GM06990 (cell line): ENCODE data around the gene SEC16A.

Source experiments
- DNase-seq: peaks from one replicate; pipeline ENCODE4 v3.0.0-alpha.2; 2011; ENCODE audit not compliant: insufficient read length; ENCODE audit errors: extremely low read depth
- H3K27me3 ChIP-seq: replicated peaks from 2 replicates; pipeline ENCODE4 v1.6.0; 2011; ENCODE audit warnings: low read length; ENCODE audit not compliant: control insufficient read depth, insufficient read depth
- H3K36me3 ChIP-seq: 2 replicates; pipeline ENCODE4 v1.5.1; 2011; ENCODE audit warnings: low read length; ENCODE audit not compliant: control insufficient read depth, insufficient read depth
- H3K4me3 ChIP-seq: replicated peaks from 2 replicates; pipeline ENCODE4 v1.5.1; 2011; ENCODE audit warnings: low read depth, mild to moderate bottlenecking, control low read depth, low read length
- TF ChIP-seq, protein P1 (sequence below): IDR thresholded peaks from 2 replicates; pipeline ENCODE4 v1.5.1; 2011; ENCODE audit warnings: low read length, control low read depth, mild to moderate bottlenecking, inconsistent platforms; ENCODE audit not compliant: insufficient read depth, poor library complexity, severe bottlenecking

The SEC16A gene

DNA sequence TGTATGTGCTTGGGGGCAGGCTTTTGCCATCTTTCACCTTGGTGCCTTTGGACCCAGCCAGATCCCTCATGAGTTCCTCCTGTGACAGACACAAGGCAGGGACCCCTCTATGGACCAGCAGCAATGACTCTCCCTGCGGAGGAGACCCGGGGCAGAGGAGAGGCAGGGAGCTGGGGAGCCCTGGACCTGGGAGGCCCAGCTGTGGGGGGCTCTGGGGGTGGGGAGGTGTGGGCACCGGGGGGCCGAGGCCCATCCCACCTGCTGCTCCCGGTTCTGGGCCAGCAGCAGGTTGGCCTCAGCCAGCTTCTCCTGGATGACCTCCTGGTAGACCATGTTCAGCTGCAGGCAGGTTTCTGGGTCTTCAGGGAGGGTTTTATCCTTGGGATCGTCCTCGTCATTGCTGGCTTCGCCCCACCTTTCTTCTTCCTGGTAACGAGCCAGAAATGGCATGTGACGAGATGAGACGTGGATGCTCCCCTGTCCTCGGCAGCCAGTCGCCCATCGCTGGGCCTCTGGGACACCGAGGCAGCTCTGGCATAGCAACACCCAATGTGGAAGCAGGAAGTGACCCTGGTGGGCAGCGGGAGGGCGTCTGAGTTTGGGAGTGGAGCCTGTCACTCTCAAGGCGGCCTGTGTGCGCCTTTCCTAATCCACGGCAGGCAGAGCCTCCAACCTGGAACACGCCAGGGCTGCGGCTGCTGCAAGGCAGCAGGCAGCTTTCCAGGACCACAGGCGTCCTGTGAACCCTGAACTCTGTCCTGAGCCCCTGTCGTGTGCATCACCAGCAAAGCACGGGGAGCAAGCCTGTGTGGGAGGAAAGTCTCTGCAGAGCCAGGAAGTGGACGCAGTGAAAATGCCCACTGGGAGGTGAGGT is 87.3 kb downstream of the SEC16A start:
- DNase-seq: no peak
- H3K27me3 ChIP-seq: no peaks in the 10 kb centered on the region
- TF ChIP-seq, protein P1, sequence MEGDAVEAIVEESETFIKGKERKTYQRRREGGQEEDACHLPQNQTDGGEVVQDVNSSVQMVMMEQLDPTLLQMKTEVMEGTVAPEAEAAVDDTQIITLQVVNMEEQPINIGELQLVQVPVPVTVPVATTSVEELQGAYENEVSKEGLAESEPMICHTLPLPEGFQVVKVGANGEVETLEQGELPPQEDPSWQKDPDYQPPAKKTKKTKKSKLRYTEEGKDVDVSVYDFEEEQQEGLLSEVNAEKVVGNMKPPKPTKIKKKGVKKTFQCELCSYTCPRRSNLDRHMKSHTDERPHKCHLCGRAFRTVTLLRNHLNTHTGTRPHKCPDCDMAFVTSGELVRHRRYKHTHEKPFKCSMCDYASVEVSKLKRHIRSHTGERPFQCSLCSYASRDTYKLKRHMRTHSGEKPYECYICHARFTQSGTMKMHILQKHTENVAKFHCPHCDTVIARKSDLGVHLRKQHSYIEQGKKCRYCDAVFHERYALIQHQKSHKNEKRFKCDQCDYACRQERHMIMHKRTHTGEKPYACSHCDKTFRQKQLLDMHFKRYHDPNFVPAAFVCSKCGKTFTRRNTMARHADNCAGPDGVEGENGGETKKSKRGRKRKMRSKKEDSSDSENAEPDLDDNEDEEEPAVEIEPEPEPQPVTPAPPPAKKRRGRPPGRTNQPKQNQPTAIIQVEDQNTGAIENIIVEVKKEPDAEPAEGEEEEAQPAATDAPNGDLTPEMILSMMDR: no peak
- H3K4me3 ChIP-seq: no peak overlapping the region
- H3K36me3 ChIP-seq: peaks cover 51% of the 10 kb centered on the region

DNA sequence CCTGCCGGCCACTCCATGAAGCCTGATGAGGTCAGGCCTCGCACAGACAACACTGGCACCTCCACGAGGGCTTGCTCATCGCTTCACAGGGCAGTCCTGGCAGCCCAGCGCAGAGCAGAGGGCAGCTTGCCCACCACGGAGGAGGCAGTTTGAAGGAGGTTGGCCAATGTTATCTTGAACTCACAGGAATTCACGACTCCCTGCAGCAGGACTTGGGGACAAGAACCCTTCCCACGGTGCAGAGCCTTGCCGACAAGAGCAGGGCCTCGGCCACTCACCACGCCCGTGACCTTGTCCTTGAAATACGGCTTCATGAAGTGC is 87.9 kb downstream of the SEC16A start:
- Histone ChIP-seq H3K4me3 (no peak overlapping the region), H3K27me3 (no peaks in the 10 kb centered on the region), H3K36me3 (peaks cover 51% of the 10 kb centered on the region)
- TF ChIP-seq, protein P1: no peak
- DNase-seq: no peak

DNA sequence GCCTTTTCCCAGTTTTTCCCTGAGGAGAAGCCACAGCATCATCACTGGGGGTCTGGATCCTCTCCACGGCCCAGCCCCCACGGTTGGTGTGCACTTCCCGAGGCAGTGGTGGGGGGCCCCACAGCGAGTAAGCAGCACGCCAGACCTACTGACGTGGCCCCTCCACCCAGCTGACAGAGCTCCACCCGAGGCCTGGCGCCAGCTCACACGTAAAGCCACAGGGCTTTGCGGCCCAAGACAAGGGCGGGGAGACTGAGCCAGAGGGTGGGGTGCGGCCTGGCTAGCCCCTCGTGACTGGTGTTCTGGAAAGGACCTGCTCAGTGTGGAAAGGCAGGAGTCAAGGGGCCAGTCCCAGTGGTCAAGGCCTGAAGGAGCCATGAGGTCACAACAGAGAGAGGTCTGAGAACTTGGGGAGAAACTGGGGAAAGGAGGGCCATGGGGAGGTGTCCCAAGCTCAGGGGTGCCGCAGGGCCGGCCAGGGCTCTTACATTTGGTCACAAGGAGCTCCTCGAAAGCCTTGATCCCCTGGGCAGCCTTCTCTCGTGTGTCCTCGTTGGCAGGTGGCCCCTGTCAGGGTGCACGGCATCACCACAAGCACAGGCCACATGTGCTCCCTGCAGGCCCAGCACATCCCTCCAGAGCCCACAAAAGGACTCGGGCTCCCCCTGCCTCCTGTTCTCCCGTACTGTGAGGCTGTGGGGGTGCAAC is 88.4 kb downstream of the SEC16A start:
- H3K36me3 ChIP-seq: peaks cover 52% of the 10 kb centered on the region
- no peak overlapping the region for H3K4me3 ChIP-seq
- TF ChIP-seq, protein P1: no peak
- no peak for DNase-seq
- no peaks in the 10 kb centered on the region for H3K27me3 ChIP-seq

DNA sequence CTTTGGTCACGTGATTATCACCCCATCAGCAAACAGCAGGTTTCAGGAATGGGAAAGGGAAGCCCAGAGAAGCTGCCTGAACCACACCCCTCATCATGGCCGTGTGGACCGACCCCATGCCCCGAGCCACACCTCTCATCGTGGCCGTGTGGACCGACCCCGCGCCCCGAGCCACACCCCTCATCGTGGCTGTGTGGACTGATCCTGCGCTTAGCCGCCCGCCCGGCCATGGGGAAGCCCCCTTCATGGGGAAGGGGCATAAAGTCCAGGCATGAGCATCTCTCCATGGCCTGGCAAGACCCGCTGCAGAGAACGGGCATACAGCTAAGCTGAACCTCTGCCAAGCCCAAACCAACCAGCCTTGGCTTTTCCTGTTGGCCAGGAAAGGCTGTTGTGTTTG is 89.3 kb downstream of the SEC16A start:
- H3K36me3 ChIP-seq: peaks cover 59% of the 10 kb centered on the region
- H3K4me3 ChIP-seq: no peak overlapping the region
- TF ChIP-seq, protein P1: no peak
- no peaks in the 10 kb centered on the region for H3K27me3 ChIP-seq
- DNase-seq: no peak

DNA sequence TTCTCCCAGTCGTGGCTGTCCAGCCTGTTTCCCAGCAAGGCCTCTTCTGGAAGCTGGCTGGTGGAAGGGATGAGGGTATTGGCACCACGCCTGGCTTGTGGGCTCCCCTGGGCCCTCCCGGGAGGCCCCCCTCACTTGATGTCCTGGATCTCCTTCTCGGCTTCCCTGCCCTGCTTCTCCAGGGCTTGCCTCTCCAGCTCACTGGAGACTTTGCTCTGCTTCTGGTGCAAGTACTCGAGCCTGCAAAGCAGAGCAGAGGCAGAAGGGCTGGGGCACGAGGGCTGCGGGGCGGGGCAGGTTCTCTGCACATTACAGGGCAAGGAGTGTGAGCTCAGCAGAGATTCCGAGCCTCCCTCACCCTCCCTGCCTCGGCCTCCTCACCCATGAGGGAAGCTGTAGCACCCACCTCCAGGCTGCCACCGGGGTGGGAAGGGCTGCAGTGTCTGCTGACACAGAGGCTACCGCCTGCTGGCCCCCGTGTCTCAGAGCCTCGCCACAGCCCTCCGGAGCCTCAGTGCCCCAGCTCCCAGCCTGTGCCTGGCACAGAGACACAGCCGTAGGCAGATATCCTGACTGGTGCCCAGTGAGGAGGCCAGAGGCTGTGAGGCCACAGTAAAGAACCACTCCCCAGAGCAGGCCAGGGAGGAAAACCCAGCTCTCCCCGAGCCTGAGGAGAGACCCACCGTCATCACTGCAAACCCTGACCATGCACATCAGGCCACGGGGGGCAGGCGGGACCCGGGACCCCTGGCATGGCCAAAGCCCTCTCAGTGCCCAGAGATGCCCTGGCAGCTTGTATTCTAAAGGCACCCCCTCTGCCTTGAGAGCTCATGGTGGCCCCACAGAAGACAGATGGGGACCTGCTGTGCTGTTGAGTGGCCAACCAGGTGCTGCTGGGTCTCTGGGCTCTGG is 90.0 kb downstream of the SEC16A start:
- H3K27me3 ChIP-seq: no peaks in the 10 kb centered on the region
- no peak for DNase-seq
- H3K36me3 ChIP-seq: peaks cover 59% of the 10 kb centered on the region
- H3K4me3 ChIP-seq: no peak overlapping the region
- TF ChIP-seq, protein P1: no peak
